HepG2 (cell line): ENCODE measurements around the gene EFCAB11. TPM values are rescaled to one million over a fixed set of nuclear protein-coding genes. Genes with fewer than 3 reads are reported as not detected.

ENCODE experiments used
- ATAC-seq: fragments of 200-7000 bp; cut with Tn5 transposase; 3 replicates; pipeline ENCODE4 v1.9.1; 2020; ENCODE audit warnings: mild to moderate bottlenecking, moderate library complexity
- BruUV-seq: library from RNA; stranded (reverse); fragments of 400-500 nt; replicated peaks from 2 replicates; lab custom pipeline; 2021; lab: Mats Ljungman, UMichigan
- CTCF ChIA-PET: fragments of 300-600 bp; formaldehyde crosslinking; extraction: SDS; loops from one replicate; lab custom pipeline; 2021; ENCODE audit warnings: low total read pairs, inconsistent platforms, low intra/inter-chr PET ratio; lab: Yijun Ruan, JAX
- POLR2A ChIA-PET: fragments of 350-600 bp; sonication (Branson Sonifier 250); formaldehyde crosslinking; loops from one replicate; lab custom pipeline; 2020; ENCODE audit warnings: antibody characterized with exemption, inconsistent platforms; lab: Yijun Ruan, JAX
- DNase-seq: peaks from one replicate; pipeline ENCODE4 v3.0.0-alpha.2; 2015; ENCODE audit warnings: low spot score
- FAIRE-seq: peaks from 3 replicates; lab custom pipeline; 2011; peaks lifted over from hg19 to GRCh38; lab: Jason Lieb, UNC
- H2AFZ ChIP-seq: one replicate; pipeline ENCODE4 v1.6.1; 2011; ENCODE audit warnings: low read length, inconsistent platforms
- H3K27ac ChIP-seq: fragments of 300-600 bp; 3 replicates; pipeline ENCODE4 v1.8.0; 2011; ENCODE audit warnings: mixed run types, mild to moderate bottlenecking, mixed read lengths, low read length, inconsistent platforms; ENCODE audit not compliant: insufficient read depth; ENCODE audit errors: extremely low read length
- H3K27me3 ChIP-seq, 2 experiments: fragments of 200-600 bp in 1 of 2; 2 replicates in 1 of 2; 3 replicates in 1 of 2; pipeline versions ENCODE4 v1.6.0 to v1.8.0; 2011; ENCODE audit warnings: low read length in 2 of 2, mild to moderate bottlenecking in 2 of 2, moderate library complexity in 2 of 2, inconsistent platforms in 1 of 2; ENCODE audit not compliant: insufficient read depth in 2 of 2, control insufficient read depth in 1 of 2
- H3K36me3 ChIP-seq, 2 experiments: fragments of 200-600 bp in 1 of 2; replicated peaks in 1 of 2; 2 replicates in 1 of 2; 3 replicates in 1 of 2; pipeline versions ENCODE4 v1.5.1 to v1.8.0; 2011; ENCODE audit warnings: low read length in 2 of 2, inconsistent platforms in 1 of 2; ENCODE audit not compliant: insufficient read depth in 2 of 2, control insufficient read depth in 1 of 2
- H3K4me1 ChIP-seq: 2 replicates; pipeline ENCODE4 v1.5.1; 2012; ENCODE audit warnings: low read length, inconsistent platforms; ENCODE audit not compliant: insufficient read depth
- H3K4me2 ChIP-seq: 2 replicates; pipeline ENCODE4 v1.6.0; 2011; ENCODE audit warnings: low read depth, low read length, inconsistent platforms
- H3K4me3 ChIP-seq, 3 experiments: fragments of 200-600 bp in 1 of 3; sonication (generic), shearing (Covaris generic) in 1 of 3; replicated peaks in 1 of 3; 2 replicates each; pipeline ENCODE4 v1.5.1; 2011 to 2016; ENCODE audit warnings: low read length in 3 of 3, inconsistent platforms in 2 of 3, low read depth in 2 of 3, mild to moderate bottlenecking in 2 of 3, control low read depth in 1 of 3, mixed read lengths in 1 of 3; ENCODE audit not compliant: insufficient read depth in 1 of 3
- H3K79me2 ChIP-seq: one replicate; pipeline ENCODE4 v1.6.1; 2011; ENCODE audit warnings: low read length, inconsistent platforms; ENCODE audit not compliant: insufficient read depth
- H3K9ac ChIP-seq: 2 replicates; pipeline ENCODE4 v1.6.0; 2011; ENCODE audit warnings: mild to moderate bottlenecking, low read depth, low read length, inconsistent platforms; ENCODE audit not compliant: insufficient read depth
- H3K9me3 ChIP-seq: 2 replicates; pipeline ENCODE4 v1.5.1; 2012; ENCODE audit warnings: mild to moderate bottlenecking, low read length
- H4K20me1 ChIP-seq: 2 replicates; pipeline ENCODE4 v1.6.0; 2011; ENCODE audit warnings: inconsistent platforms, mild to moderate bottlenecking, low read length, moderate library complexity; ENCODE audit not compliant: insufficient read depth
- BORCS8-MEF2B ChIP-seq: sonication (generic); formaldehyde crosslinking; IDR thresholded peaks from 2 replicates; pipeline ENCODE4 v1.8.0; 2022; ENCODE audit warnings: mild to moderate bottlenecking, missing genetic modification reagents
- ETV5 ChIP-seq: IDR thresholded peaks from 2 replicates; pipeline ENCODE4 v1.6.1; 2018; ENCODE audit warnings: missing biosample characterization, missing genetic modification reagents, inconsistent platforms, borderline replicate concordance
- HMGXB3 ChIP-seq: sonication (generic); formaldehyde crosslinking; IDR thresholded peaks from 2 replicates; pipeline ENCODE4 v1.4.0; 2020; ENCODE audit warnings: missing genetic modification reagents, borderline replicate concordance
- NAIF1 ChIP-seq: sonication (generic); formaldehyde crosslinking; IDR thresholded peaks from 2 replicates; pipeline ENCODE4 v1.5.0; 2020; ENCODE audit warnings: mild to moderate bottlenecking, missing genetic modification reagents, borderline replicate concordance
- NFKBIZ ChIP-seq: IDR thresholded peaks from 2 replicates; pipeline ENCODE4 v1.6.1; 2018; ENCODE audit warnings: missing genetic modification reagents, missing compliant biosample characterization
- POGK ChIP-seq: sonication (generic); formaldehyde crosslinking; conservative IDR thresholded peaks from 2 replicates; pipeline ENCODE4 v1.8.0; 2022; ENCODE audit warnings: mild to moderate bottlenecking, moderate library complexity, missing genetic modification reagents
- SKI ChIP-seq: fragments of 450-650 bp; IDR thresholded peaks from one replicate; pipeline ENCODE4 v1.6.1; 2018; ENCODE audit warnings: mild to moderate bottlenecking; ENCODE audit not compliant: partially characterized antibody
- ZNF33A ChIP-seq: sonication (generic); formaldehyde crosslinking; IDR thresholded peaks from 2 replicates; pipeline ENCODE4 v1.5.1; 2020; ENCODE audit warnings: missing genetic modification reagents, mild to moderate bottlenecking, moderate library complexity, borderline replicate concordance
- ZNF572 ChIP-seq: sonication (generic); formaldehyde crosslinking; IDR thresholded peaks from 2 replicates; pipeline ENCODE4 v1.5.1; 2020; ENCODE audit warnings: mild to moderate bottlenecking, missing genetic modification reagents
- ZNF710 ChIP-seq: sonication (generic); formaldehyde crosslinking; IDR thresholded peaks from 2 replicates; pipeline ENCODE4 v1.5.0; 2020; ENCODE audit warnings: mild to moderate bottlenecking, missing genetic modification reagents, borderline replicate concordance
- WGBS: methylation state at CpG from one replicate; pipeline ENCODE4 v1.1.6; 2017; ENCODE audit warnings: low lambda C conversion rate; 5-methylcytosine and 5-hydroxymethylcytosine counted together
- in situ Hi-C: cut with HindIII; loops from 2 replicates; pipeline ENCODE4 v1.10.0; 2017; ENCODE audit warnings: low pct_unique_long_range_greater_than_20kb; ENCODE audit not compliant: extremely low pct_ligation_motif_present
- intact Hi-C: fragments of 100-400 bp; cut with micrococcal nuclease; formaldehyde crosslinking; loops from one replicate; pipeline ENCODE4 v1.10.0; 2022; ENCODE audit not compliant: unreplicated experiment
- polyA plus RNA-seq, 8 experiments: library from polyadenylated mRNA; depleted of rRNA in 3 of 8; stranded (reverse) in 7 of 8; unstranded in 1 of 8; fragments of >200 nt; fragmentation: Illumina TruSeq in 4 of 8; extraction: Trizol in 4 of 8; gene quantifications; 2 replicates each; pipeline versions ENCODE4 v1.2.1 to v1.2.3, GENCODE V29; 2011 to 2016; ENCODE audit warnings: low read depth in 4 of 8, missing spikeins in 1 of 8, mixed read lengths in 1 of 8; ENCODE audit not compliant: insufficient read depth in 1 of 8
- total RNA-seq, 5 experiments: library from RNA; depleted of rRNA; stranded (reverse); fragments of >200 nt; fragmentation: Illumina TruSeq; extraction: Trizol; gene quantifications; 2 replicates each; pipeline ENCODE4 v1.2.3, GENCODE V29; 2016; ENCODE audit warnings: low read depth in 1 of 5
- TF ChIP-seq, protein P1 (sequence below): sonication (generic); formaldehyde crosslinking; conservative IDR thresholded peaks from 2 replicates; pipeline ENCODE4 v1.8.0; 2022; ENCODE audit warnings: low read depth, missing genetic modification reagents

Gene EFCAB11
- total and polyA plus RNA-seq, 2 of the 13 experiments (the other 11 are each of a cell fraction or from before 2014, with no cell fraction given), result 8.2 to 31.5 TPM

DNA sequence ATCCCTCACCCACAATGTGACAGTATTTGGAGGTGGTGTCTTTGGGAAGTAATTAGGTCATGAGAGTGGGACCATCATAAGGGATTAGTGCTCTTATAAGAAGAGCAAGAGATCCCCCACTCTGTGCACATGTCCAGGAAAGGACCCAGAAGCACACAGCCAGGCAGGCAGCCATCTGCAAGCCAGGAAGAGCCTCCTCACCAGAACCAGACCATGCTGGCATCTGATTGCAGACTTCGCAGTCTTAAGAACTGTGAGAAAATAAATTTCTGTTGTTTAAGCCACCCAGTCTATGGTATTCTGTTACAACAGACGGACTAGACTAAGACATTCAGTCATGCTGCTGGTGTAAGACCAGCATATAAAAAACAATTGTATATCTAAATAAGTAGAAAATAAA is 69.8 kb downstream of the EFCAB11 start (continued):
- no peak for TF ChIP-seq ETV5 (CRISPR knock-in tag)
- no peak for TF ChIP-seq ZNF710
- no peak for TF ChIP-seq HMGXB3 (CRISPR knock-in tag)
- TF ChIP-seq ZNF572 (CRISPR knock-in tag), result no peak

DNA sequence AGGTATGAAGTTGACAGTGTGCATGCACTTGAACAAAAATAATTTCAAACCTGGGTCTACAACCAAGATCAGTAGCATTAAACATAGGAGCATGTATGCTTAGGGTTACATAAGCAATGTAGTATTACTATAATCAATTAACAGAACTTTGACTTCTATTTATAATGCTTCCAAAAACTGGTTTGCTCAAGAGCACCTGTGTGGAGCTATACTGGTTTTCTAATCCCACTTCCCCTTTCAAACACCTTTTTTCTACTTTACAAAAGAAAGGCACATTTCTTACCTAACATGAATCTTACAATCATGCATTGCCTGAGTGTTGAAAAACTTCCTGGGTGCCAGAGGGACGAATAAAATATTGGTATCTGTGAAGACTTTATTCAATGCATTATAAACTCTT is 72.7 kb downstream of the EFCAB11 start:
- CTCF ChIA-PET, result no interaction called here
- Histone ChIP-seq H3K79me2 (no peaks in the 10 kb centered on the region), H3K36me3 (no peaks in the 10 kb centered on the region), H3K27ac (no peak overlapping the region), H2AFZ (no peak overlapping the region), H3K4me2 (no peak overlapping the region), H3K9ac (no peak overlapping the region), H3K4me3 (no peak overlapping the region), H3K9me3 (no peaks in the 10 kb centered on the region), H3K4me1 (no peaks in the 10 kb centered on the region), H3K27me3 (no peaks in the 10 kb centered on the region), H4K20me1 (no peaks in the 10 kb centered on the region)
- no TSS peak for BruUV-seq
- ATAC-seq (no peak), DNase-seq (no peak), FAIRE-seq (no peak)
- intact Hi-C loops (no loop called here), in situ Hi-C loops (no loop called here)
- 89% methylated on average over 1 of the region's 1 CpG for WGBS
- POLR2A ChIA-PET, result no interaction called here
- TF ChIP-seq POGK (CRISPR knock-in tag) (no peak), SKI (no peak), ZNF33A (no peak), NFKBIZ (CRISPR knock-in tag) (no peak), NAIF1 (CRISPR knock-in tag) (no peak), BORCS8-MEF2B (CRISPR knock-in tag) (no peak)
- TF ChIP-seq, protein P1, sequence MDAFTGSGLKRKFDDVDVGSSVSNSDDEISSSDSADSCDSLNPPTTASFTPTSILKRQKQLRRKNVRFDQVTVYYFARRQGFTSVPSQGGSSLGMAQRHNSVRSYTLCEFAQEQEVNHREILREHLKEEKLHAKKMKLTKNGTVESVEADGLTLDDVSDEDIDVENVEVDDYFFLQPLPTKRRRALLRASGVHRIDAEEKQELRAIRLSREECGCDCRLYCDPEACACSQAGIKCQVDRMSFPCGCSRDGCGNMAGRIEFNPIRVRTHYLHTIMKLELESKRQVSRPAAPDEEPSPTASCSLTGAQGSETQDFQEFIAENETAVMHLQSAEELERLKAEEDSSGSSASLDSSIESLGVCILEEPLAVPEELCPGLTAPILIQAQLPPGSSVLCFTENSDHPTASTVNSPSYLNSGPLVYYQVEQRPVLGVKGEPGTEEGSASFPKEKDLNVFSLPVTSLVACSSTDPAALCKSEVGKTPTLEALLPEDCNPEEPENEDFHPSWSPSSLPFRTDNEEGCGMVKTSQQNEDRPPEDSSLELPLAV (CRISPR knock-in tag), result no peak
